Suppressor macrophage (primary cell): ENCODE data around the gene PDGFA.
"Not testable (repeated sequence)": the region's sequence is repeated elsewhere in the genome, so short reads cannot be mapped to it uniquely, and the experiment has no call there.

Experiments
- DNase-seq, 4 experiments: peaks; one replicate each; pipeline ENCODE4 v3.0.0-alpha.2; 2020 to 2022

PDGFA gene

GRCh38 chr7:552151-552867 lies 32.7 kb upstream of the PDGFA start:
- DNase-seq = not testable (repeated sequence)

- not testable (repeated sequence) for DNase-seq
Measured at GRCh38 chr7:551615-551970, 31.9 kb upstream of the PDGFA start.

GRCh38 chr7:550881-551614 lies 31.4 kb upstream of the PDGFA start:
- no peak for DNase-seq

GRCh38 chr7:549891-550625 lies 30.4 kb upstream of the PDGFA start:
- DNase-seq = no peak

GRCh38 chr7:549066-549890 lies 29.6 kb upstream of the PDGFA start:
- DNase-seq = no peak

- DNase-seq = no peak
Measured at GRCh38 chr7:548401-548800, 28.8 kb upstream of the PDGFA start.

- DNase-seq = no peak
Measured at GRCh38 chr7:545470-545869, 25.8 kb upstream of the PDGFA start.

GRCh38 chr7:544338-545221 lies 24.9 kb upstream of the PDGFA start:
- no peak for DNase-seq

GRCh38 chr7:543501-544337 lies 24.1 kb upstream of the PDGFA start:
- DNase-seq = no peak

- peak; percentile 26 to 61 (median 50) for DNase-seq
Measured at GRCh38 chr7:542713-543500, 23.3 kb upstream of the PDGFA start.

GRCh38 chr7:542131-542712 lies 22.6 kb upstream of the PDGFA start:
- no peak for DNase-seq

GRCh38 chr7:541661-542060 lies 22.0 kb upstream of the PDGFA start:
- DNase-seq = no peak

- no peak for DNase-seq
Measured at GRCh38 chr7:540997-541396, 21.4 kb upstream of the PDGFA start.

GRCh38 chr7:540579-540978 lies 20.9 kb upstream of the PDGFA start:
- no peak for DNase-seq

GRCh38 chr7:539731-540411 lies 20.2 kb upstream of the PDGFA start:
- no peak for DNase-seq

GRCh38 chr7:538764-539685 lies 19.4 kb upstream of the PDGFA start:
- no peak for DNase-seq

- no peak for DNase-seq
Measured at GRCh38 chr7:537911-538634, 18.4 kb upstream of the PDGFA start.
